CD4-positive, alpha-beta T cell treated with Interleukin-17A for 1 hour (primary cell): ENCODE measurements around the gene NIN.
A peak's percentile ranks its signal among the peaks of the same experiment; 100 is the strongest.

ENCODE experiments used
- DNase-seq: peaks from one replicate; pipeline ENCODE4 v3.0.0-alpha.2; 2020

The NIN gene

GRCh38 chr14:50758305-50758704 is 72.7 kb downstream of the NIN start:
- no peak for DNase-seq

DNA sequence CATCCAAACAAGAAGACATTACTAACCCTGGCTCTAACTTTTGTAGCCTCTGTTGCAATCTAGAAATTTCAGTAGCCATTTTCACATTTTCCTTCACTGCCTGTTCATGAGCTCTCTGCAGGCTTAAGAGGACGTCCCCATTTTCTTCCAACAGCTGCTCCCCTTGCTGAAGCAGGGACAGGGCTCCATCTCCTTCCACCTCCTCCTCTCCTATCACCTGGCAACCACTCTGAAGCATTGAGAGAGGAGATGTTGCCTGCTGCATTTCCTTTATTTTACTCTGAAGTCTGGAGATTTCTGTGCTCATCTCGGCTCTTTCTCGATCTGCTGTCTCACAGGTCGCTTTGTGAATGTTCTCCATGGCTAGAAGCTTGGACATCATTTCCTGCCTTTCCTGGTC is 73.3 kb downstream of the NIN start:
- no peak for DNase-seq

DNA sequence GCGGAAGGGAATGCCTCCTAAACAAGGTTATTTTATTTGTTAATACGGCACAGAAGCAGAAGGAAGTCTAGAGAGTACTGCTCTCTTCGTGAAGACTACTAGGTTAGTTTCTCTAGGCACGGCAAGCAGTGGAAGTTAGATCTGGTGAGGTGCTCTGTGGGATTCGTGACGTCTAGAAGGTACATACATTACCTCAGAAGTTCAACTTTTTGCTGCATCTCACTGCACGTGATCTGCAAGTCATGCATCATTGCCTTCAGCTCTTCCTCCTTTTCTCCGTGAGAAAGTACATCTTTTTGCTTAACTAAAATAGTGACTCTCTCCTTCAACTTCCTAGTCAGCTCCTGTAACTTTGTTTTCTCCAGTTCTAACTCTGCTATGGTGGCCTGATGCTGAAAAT is 74.7 kb downstream of the NIN start:
- no peak for DNase-seq

DNA sequence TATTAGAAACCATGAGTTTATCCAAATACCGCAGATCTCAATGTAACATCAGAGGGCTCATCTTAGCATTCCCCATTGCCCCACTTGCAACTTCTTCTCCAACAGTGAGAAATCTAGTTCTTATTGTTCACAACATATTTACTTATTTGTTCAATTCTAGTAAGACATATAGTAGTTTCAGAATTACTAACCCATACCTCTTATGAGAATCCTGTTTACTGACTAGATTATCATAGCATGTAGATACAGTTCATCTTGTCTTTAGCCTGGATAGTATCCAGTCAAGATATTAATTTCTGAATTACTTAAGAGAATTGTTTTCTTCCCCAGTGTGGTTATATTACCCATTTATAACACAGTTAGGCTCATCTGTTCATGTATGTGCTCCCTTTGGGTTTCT is 80.6 kb downstream of the NIN start:
- no peak for DNase-seq

DNA sequence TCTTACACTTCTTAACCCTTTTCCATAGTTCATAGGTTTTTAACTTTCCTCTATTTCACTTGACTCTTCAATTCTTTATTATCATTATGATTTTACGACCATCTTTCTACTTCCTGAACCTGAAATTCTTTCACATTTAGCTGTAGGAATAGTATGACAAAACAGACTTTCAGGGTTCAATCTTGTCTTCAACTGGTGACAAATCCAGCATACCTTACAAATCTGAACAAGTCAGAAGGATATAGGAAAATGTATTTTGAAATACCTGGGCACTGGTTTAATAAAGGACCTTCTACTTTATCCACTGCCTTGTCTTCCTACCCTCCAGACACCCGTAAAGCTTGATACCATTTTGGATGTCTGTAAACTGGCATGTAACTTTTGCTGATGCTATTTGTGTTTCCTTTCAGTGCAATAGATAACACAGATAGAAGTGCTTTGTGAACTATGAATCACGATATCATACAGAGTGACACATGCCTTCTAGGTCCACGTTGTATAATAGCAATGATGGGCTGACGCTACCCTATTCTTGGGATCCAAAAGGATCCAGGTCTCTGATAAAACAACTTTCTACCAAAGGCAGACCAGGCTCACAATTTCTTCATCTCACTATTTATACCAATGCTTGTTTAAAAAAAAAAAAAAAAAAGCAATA is 85.4 kb downstream of the NIN start:
- DNase-seq, result no peak

DNA sequence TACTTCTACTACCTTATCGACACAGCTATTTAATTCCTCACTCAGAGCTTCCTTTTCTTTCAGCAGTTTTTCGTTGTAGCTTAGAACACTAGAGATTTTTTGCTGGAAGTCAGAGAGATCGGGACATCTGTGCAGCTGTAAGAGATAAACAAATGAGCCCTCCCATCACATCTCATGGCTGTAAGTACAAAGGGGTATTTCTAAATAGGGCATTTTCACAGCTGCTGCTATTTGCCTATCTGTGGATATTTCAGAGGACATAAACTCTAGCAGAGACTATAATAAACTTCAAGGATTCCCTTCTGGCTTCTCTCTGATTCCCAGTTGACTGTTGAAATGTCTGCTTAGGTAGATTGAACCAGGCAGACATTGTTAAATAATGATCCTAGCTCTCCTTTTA is 86.7 kb downstream of the NIN start:
- no peak for DNase-seq

GRCh38 chr14:50741567-50741966 is 89.4 kb downstream of the NIN start:
- no peak for DNase-seq

DNA sequence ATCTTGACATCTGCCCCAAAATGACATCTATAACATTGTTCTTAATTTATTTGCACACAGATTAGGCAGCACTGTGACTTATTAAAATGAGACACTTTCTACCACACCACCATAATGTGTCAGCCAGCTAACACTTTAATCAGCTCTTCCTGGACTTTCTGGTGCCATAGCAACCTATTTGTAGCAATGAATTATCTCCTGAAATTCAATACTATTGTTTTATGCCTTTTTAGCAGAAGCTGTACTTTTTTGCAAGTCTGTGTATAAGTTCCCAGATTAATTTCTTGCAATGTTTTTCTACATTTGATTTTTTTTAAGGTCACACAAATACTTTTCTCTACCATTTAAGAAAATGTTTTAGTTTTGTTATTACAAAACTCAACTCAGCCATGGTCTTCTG is 90.1 kb downstream of the NIN start:
- no peak for DNase-seq

- DNase-seq, result no peak
These were observed 91.8 kb downstream of the NIN start for GRCh38 chr14:50739186-50739585.

GRCh38 chr14:50736932-50737419 is 94.0 kb downstream of the NIN start:
- peak; percentile 22 for DNase-seq

DNA sequence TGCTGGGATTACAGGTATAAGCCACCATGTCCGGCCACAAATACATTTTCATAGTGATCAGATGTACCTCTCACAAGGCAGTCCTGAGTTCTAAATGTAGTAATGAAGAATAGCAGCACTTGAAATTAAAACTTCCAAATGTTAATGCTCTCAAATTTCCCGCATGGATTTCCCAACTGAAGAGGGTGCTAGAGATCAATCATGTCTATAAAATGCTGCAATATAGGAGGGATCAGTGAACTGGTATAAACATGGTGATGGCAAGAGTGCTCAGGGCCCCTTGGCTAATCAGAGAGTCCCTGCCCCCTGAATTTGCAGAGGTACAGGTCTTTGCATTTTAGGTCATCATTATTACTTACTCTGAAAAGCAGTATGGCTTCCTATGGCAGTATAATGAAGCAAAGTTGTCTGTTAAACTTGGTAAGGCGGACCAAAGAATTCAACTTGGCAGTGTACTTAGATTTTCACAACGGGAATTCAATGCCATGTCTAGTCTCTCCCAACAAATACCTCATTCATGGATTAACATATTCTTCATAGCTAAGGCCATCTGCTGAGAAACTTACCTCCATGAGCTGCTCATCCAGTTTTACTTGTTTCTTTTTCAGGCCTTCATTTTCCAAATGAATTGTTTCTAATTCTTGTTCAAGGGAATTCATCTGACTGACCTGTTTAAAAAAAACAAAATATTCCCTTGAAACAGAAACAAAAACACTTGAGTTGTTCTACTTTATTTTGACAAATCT is 95.8 kb downstream of the NIN start:
- DNase-seq, result no peak

- no peak for DNase-seq
These were observed 97.5 kb downstream of the NIN start for GRCh38 chr14:50733494-50733893.

DNA sequence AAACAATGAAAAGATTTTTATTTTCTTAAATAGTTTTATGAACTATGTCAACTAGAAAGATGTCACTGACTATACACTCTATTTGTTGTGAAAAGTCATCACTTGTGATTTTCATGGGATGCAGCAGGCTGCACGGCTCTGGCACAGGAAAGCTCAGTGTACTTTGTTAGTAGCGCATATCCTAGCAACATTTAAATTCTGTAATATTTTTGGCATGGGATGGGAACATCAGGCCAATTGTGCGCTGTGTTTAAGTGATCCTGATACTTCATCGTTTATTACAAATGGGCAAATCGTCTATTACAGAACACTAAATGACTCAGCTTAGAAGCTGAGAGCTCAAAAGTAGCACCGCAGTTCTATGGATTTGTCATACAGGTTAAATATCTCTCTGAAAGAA is 102.1 kb downstream of the NIN start:
- DNase-seq, result no peak

DNA sequence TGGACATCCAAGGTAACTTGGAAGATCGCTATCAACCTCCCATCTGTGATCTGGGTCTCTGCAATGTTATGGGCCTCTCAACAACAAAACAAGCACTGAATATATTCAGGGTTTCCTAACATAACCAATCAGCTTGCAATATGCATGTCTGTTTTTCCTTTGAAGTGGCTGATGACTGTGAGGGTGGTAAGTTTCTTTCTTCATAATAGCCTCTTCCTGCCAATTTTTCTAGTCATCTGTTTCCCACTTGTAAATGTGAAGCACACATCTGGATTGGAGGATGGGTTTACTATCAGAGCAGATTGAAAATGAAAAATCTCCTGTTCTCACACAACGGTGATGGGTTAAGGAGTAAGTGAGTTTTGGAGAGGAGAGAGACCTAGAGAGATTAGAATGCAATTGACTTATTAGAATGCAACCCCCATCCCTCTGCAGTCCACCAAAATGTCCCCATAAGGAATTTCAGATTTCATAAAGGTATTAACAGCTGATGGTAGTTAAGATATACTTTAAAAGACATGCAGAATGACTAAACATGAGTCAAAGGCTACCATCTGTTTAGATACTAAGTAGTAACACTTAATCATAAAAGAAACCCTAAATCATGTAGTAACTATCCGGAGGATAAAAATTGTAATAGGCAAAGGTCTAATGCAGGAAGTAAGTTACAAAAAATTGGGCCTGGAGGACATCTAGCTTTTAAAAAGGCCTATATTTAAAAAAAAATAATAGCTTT is 104.4 kb downstream of the NIN start:
- peak; percentile 63 for DNase-seq

DNA sequence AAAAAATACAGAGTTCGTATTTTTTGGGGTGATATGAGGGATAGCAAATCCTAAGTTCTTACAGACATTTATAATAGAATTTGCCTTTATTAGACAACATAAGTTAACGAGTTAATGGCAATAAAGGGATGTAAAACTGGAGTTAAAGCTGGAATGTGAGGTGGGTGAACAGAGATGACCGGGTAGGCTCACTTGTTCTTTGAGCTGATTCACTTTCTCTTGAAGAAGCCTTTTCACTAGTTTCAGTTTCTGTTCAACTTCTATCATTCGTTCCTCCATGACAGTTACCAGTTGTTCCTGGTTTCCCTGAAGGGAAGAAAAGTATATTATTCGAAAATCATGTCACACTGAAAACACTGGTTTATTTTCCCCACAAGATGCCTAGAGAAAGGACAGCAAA is 105.2 kb downstream of the NIN start:
- peak; percentile 9 for DNase-seq

DNA sequence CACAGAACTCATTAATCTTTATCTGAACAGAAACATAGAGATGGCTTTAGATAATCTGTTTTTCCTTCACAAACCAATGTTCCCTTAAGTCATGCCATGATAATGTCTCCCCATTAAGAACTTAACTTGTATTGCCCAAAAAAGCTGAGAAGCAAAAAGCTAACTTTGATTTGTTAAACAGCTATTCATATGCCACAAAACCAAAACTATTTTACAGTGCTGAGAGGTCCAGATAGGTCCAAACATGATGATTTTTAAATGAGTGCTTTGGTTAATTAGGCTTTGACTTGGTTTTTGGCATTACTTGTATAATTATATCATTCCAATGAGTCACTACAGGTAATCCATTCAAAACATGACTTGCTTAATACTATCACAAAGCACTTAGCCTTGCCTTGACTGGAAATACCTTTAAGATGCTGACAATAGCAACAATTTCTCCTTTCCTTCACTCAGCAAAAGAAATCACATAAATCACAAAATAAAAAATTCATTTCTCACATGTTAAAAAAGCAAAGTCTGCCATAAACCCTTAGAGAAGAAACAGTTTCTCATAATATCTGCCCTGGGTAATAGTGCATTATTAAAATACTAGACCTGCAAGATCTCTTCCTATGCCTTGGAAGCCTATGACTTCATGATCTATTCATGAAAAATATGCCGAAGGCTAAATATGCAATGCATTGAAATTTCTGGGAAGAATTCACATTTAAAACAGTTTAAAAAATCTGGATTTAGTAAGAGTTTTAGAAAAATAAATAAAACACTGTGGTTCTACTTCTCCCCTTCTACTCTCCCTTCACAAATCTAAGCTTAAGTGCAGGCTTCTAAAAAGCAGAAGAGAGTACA is 110.8 kb downstream of the NIN start:
- no peak for DNase-seq

GRCh38 chr14:50718949-50719348 is 112.0 kb downstream of the NIN start:
- DNase-seq, result no peak

DNA sequence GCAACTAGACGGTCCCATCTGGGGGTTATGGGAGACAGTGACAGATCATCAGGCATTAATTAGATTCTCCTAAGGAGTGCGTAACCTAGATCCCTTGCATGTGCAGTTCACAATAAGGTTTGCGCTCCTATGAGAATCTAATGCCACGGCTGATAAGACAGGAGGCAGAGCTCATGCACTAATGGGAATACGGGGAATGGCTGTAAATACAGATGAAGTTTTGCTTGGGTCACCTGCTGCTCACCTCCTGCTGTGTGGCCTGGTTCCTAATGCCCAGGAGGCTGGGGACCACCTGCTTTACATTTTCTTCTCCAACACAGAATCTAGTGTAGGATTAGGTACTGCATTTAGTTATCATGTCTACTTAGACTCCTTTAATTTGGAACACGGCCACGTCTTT is 113.2 kb downstream of the NIN start:
- no peak for DNase-seq

DNA sequence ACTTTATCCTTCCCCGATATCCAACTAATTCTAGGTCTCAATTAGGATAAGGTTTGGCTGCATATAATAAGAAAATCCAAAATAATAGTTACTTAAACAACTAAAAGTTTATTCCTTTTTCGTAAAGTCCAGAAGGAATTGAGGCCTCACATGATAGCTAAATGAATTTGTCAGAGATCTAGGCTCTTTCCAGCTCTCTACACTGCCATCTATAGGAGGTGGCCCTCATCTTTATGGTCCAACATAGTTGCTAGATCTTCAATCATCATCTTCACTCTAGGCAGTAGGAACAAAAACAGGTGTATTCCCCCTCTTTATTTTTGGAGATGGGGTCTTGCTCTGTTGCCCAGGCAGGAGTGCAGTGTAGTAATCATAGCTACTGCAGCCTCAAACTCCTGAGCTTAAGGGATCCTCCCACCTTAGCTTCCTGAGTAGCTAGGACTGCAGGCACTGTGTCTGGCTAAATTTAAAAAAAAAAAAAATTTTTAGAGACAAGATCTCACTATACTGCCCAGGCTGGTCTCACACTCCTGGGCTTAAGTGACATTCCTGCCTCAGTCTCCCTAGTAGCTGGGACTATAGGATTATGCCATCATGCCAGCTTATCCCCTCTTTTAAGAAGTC is 116.4 kb downstream of the NIN start:
- peak; percentile 42 for DNase-seq

DNA sequence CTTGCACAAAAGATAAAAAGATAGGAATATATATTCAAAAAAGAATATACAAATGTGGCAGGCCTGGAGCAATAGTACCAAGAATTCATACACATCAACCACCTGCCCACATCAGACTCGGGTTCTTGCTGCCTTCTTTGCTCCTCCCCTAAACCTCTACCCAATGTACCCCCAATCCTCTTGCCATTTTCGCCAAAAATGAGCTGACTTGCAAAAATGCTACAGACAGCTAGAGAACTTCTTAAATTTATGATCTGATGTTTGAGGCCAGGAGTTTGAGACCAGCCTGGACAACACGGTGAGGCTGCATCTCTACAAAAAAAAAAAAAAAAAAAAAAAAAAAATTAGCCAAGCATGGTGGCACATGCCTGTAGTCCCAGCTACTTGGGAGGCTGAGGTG is 119.9 kb downstream of the NIN start:
- DNase-seq, result no peak

DNA sequence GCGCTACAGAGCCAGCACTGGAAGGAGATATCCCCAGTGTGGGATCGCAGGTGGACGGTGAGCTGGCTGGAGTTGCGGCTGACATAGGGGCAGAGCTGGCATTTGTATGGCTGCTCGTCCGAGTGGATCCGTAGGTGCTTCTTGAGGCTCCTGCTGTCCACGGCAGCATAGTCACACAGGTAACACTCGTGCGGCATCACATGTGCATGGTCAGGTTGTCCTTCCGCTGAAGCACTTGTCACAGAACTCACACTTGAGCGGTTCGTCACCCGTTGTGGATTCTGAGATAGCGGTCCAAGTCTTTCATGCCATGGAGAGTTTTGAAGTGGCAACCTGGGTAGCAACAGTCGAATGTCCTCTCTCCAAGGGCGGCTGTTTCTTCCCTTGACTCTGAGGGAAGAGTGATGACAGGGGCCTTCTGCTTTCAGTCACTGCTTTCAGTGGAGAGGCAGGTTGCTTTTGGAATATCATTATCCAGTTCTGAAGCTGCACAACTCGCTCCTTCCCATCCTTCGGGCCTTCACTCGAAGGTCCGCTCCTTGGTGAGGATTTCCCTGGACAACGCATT is 125.9 kb downstream of the NIN start:
- no peak for DNase-seq

- DNase-seq, result no peak
These were observed 126.4 kb downstream of the NIN start for GRCh38 chr14:50704454-50705010.
